Stimulated activated CD8-positive, alpha-beta memory T cell treated with anti-CD3 and anti-CD28 coated beads, Interleukin-7, amount 100 ng/mL, for 4 hours (primary cell): ENCODE results near the gene MYOD1.

Experiments used
- DNase-seq, 2 donors: peaks; one replicate each; pipeline ENCODE4 v3.0.0-alpha.2; 2020; ENCODE audit warnings: low read depth in 2 of 2

Gene MYOD1

DNA sequence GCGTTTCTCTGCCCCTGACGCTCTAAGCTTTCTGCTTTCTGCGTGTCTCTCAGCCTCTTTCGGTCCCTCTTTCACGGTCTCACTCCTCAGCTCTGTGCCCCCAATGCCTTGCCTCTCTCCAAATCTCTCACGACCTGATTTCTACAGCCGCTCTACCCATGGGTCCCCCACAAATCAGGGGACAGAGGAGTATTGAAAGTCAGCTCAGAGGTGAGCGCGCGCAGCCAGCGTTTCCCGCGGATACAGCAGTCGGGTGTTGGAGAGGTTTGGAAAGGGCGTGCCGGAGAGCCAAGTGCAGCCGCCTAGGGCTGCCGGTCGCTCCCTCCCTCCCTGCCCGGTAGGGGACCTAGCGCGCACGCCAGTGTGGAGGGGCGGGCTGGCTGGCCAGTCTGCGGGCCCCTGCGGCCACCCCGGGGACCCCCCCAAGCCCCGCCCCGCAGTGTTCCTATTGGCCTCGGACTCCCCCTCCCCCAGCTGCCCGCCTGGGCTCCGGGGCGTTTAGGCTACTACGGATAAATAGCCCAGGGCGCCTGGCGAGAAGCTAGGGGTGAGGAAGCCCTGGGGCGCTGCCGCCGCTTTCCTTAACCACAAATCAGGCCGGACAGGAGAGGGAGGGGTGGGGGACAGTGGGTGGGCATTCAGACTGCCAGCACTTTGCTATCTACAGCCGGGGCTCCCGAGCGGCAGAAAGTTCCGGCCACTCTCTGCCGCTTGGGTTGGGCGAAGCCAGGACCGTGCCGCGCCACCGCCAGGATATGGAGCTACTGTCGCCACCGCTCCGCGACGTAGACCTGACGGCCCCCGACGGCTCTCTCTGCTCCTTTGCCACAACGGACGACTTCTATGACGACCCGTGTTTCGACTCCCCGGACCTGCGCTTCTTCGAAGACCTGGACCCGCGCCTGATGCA, at the start of gene MYOD1:
Gene MYOD1, plus strand, starts transcription at position 544 of the 910 bp plus-strand sequence. Its CDS starts 212 bp downstream, at position 756.
- DNase-seq, result no peak

DNA sequence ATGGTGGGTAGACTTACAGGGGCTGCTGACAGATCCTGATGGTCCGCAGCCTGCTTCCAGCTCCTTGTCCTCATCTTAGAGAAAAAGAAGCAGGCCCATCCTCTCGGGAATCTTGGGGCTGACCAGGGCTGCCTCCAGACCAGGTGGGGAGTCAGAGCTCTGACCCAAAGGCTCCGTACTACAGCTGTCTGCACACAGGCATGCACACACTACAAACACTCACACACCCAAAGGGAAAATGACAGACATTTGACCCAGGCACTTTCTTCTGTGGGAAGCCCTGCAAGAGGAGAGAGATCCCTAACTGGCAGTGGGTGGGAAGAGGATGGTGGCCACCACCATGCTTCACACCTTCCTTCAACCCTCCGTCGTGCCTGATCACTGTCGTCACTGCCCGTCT, 46.9 kb upstream of the MYOD1 start:
- no peak for DNase-seq

- DNase-seq, result no peak
Measured at GRCh38 chr11:17673951-17674350, 45.4 kb upstream of the MYOD1 start.

DNA sequence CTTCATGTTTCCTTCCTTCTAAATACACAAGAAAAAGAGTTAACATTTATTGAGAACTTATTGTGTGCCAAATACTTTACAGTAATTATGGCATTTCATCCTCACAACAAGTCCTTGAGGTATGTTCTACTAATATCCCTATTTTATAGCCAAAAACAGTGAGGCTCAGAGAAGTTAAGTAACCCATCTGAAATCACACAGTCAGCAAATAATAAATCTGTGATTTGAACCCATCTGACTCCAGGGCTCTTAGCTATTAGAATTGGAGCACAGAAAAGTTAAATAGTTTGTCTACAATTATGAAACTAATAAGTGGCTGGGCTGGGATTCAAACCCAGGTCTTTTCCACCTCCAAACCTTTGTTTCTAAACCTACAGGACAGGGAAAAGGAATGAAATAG, 36.5 kb upstream of the MYOD1 start:
- DNase-seq, result no peak

- DNase-seq, result no peak
Measured at GRCh38 chr11:17683377-17684161, 35.8 kb upstream of the MYOD1 start.

- DNase-seq, result no peak
Measured at GRCh38 chr11:17684550-17684949, 34.8 kb upstream of the MYOD1 start.

DNA sequence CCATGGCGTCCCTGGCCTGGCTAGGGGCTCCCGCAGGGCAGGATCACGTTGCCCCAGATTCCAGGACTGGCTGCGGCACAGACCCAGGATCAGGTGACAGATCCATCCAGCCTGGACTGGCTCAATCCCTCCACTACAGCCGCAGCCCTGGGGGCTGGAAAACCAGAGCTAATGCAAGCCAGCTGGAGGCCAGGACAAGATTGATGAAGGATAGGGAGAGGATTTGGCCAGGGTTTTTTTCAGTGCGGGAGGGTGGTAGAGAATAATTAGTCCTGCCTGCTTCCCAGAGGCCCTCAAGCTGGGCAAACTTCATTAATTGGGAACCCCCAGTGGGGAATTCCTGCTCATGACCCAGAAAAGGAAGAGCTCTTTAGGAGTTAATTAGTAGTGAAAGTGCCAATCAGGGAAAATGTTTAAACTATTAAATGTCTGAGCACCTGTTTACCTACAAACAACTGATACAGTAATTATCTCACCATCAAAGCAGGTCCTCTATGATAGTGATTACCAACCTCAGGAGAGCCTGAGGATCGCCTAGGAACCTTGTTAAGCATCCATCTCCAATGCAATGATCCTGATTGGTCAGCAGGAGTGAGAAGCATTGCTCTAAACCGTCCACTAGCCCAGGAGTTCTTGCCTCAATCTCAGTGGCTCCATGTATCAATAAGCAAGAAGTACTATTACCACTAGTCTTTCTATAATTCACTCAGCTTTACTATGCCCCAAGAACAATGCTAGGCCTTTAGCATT, 33.0 kb upstream of the MYOD1 start:
- no peak for DNase-seq

- no peak for DNase-seq
Measured at GRCh38 chr11:17687946-17688670, 31.3 kb upstream of the MYOD1 start.

DNA sequence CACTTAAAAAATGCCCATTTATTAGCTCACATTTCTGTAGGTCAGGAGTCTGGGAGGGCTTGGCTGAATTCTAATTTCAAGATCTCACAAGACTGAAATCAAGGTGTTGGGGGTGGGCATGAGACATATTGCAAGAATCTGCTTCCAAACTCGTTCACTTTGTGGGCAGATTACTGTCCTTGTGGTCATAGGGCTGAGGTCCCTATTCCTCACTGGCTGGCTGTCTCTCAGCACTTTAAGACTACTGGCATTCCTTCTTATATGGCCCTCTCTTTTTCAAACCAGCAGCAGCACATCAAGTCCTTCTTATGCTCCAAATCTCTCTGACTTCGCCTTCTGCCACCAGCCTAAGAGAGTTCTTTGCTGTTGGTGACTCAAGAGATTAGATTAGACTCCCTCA, 27.8 kb upstream of the MYOD1 start:
- no peak for DNase-seq

DNA sequence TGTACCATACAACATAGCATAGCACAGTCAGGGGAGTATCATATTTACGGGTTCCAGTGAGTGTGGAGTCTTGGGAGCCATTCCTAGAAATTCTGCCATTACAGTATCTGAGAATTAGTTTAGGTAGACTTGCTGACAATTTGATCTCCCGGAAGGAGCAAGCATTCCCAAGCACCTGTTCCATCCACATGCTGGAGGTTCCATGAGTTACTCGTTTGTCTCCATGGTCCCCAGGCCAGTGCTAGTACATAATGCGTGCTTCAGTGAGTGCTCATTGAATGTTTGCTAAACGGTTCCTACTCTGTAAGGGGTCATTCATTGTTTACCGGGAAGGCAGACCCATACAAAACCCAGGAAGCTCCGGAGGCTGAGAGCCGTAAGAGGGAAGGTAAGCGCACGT, 27.4 kb upstream of the MYOD1 start:
- DNase-seq, result no peak

DNA sequence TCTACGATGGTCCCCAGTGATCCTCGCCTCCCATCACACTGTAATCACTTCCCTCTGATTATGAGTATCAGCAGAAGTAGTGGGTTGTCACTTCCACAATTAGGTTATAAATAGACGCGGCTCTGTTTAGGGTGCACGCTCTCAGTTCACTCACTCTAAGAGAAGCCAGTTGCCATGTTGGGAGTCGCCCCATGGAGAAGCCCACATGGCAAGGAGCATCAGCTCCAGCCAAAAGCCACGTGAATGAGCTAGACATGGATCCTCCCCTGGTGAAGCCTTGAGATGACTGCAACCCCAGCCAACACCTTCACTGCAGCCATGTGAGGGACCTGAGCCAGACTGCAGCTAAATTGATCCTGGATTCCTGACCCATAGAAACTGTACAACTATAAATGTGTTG, 26.4 kb upstream of the MYOD1 start:
- no peak for DNase-seq

DNA sequence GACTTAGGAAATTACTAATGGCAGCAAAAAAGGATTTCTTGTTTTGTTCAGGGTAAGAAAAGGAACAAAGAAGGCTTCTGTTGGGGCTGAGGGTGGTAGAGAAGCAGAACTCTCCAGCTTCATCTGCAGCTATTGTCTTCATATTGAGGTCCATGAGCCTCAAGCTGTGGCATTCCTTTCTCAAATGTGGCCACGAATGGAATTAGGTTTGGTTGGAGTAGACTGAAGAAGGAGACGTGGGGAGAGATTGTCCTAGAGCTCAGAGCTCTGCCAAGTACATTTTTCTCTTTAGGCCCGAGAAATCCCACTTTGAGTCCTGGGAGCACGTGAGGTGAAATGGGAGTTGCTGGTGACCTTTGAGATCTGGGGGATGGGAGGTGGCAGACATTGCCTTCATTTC, 25.8 kb upstream of the MYOD1 start:
- DNase-seq, result no peak

GRCh38 chr11:17694494-17695110, 24.8 kb upstream of the MYOD1 start:
- DNase-seq, result no peak

DNA sequence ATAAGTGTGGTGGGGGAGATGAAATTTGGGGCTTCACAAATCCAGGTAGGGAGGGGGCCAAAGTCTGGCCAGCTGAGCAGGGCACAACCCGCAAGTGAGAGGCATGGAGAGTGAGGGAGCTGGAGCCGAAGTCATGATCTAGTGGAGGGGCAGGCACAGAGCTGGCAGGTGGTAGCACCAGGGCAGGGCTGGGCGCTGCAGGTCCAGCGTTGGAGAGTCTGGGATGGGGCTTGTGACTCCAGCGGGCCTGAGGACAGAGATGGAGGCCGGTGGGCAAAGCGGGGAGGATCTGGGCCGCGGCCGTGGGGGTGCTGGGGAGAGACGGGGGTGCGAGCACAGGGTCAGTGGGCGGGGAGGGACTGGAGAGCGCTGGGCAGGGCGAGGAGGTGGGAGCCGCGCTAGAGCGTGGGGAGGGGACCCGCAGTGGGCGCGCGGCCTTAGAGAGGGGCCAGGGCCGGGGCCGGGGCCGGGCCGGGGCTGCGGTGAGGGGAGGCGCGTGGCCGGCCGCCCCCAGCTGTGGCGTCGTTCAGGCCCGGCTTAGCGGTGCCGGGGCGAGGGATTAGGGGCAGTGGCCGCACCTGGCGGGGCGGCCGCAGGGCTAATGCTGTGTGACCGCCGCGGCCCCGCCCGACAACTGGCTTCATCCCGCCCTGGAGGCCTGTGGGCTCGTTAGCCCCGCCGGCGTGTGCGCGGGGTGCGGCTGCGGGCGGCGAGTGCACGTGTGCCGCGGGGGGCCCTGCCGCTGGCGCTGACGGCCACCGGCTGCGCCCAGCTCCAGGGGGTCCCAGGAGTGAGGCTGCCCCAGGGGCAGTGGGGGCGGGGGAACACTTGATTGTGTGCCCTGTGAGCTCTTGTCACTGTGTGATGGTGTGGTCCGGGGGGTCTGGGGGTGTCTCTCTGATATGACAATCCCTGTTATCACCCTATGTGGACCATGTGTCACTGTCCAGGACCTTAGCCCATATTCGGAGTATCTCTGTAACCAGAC, 23.6 kb upstream of the MYOD1 start:
- DNase-seq, result no peak

- no peak for DNase-seq
Measured at GRCh38 chr11:17696741-17697140, 22.6 kb upstream of the MYOD1 start.

DNA sequence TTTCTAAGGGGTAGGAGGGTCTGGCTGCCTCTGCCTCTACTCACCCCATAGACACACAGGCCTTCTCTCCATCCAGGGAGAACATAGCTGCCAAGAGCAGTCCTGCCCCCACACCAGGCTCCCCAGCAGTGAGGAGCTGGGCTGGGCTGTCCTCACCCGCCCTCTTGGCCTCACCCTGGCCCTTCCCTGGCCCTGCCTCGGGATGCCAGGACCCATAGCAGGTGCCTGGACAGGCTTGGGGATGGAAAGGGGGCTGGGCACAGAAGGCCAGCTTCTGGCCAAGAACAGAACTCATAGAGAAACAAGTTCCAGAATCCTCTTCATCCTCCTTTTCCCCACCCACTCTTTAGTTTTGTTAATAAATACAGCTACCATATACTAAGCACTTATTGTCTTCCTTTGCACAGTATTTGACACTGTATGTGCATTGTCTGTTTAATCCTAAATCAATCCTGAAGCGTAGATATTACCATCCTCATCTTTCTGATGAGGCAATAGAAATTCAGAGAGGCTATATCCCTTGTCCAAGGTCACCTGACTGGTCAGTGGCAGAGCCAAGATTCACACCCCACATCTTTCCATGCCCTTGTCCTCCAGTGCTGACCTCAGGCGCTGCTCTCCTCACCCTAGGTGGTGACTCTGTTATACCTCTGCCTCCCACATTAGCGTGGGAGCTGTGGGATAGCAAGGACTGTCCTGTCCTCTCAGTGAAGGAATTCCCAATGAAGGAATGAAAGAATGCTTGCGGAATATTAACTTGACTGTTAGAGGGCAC, 22.0 kb upstream of the MYOD1 start:
- no peak for DNase-seq

DNA sequence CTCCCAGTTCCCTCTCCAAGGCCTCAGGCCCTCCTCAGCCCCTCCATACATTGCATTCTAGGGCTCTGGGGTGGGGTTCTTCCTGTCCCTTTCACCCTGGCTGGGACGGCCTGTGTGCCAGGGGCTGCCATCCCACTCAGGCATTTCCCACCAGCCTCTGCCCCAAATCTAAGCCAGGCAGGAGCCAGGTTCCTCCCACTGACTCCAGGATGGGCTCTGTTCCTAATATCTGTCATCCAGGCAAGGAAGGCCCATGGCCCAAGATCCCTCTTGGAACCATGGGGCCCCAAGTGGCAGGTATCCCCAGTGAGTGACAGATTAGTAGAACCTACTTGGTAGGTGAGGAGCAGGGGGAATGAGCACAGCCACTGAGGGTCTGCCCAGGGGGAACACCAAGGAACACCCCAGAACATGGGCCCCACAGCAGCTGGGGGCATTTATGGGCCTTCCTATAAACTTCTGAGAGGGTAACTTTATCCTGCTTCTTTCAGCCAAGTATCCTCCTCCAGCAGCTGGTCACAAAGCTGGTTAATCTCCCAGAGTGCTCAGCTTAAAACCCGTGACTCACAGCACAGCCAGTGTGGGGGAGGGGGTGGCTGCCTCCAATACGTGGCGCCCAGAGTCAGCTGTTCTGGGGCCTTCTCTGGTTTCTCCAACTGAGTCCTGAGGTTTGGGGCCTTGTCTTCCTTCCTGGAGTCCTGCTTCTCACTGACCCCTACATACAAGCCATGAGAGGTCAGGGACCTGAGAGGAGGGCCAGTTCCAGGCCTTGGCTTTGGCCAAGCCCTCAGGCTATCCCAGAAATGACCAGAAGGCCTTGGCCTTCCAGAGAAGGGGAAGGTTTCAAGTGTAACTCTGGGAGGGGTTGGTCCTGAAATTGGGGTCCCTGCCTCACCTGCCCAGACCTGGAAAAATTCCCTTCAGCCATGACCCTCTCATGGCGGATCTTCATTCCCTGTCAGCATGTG, 19.9 kb upstream of the MYOD1 start:
- DNase-seq, result no peak

DNA sequence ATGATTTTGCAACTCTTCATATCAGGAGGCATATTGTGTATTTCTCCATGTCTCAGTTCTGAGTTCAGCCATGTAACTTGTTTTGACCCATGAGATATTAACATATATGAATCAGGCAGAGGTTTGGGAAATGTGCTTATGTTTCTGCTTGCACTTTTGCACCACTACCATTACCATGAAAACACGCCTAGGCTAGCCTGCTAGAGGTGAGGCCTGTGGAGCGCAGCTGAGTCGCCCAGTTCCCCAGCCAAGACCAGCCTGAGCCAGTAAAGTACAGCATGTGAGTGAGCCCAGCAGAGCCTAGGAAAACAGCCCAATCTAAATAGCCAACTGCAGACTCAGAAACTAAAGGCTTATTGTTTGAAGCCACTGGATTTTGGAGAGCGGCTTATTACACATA, 18.4 kb upstream of the MYOD1 start:
- DNase-seq, result no peak
